SU-DHL-6 (cell line): ENCODE data around the gene CD300H.
"Not testable (repeated sequence)": the region's sequence is repeated elsewhere in the genome, so short reads cannot be mapped to it uniquely, and the experiment has no call there.

Experiments used
- H2AFZ ChIP-seq: fragments of 200-600 bp; sonication (generic); 2 replicates; pipeline ENCODE4 v1.6.1; 2014; ENCODE audit warnings: low read depth, mild to moderate bottlenecking, moderate library complexity, mixed read lengths, antibody characterized with exemption, low read length; ENCODE audit not compliant: severe bottlenecking
- H3F3A ChIP-seq: fragments of 200-600 bp; shearing (Covaris generic); 2 replicates; pipeline ENCODE4 v1.6.0; 2016; ENCODE audit warnings: antibody characterized with exemption, mild to moderate bottlenecking; ENCODE audit not compliant: insufficient read depth
- H3K27ac ChIP-seq: fragments of 200-600 bp; sonication (generic); 2 replicates; pipeline ENCODE4 v1.5.1; 2016; ENCODE audit warnings: low read depth, mild to moderate bottlenecking, low read length, moderate library complexity, mixed read lengths
- H3K27me3 ChIP-seq: fragments of 200-600 bp; sonication (generic), shearing (Covaris generic); 2 replicates; pipeline ENCODE4 v1.6.0; 2014; ENCODE audit warnings: mild to moderate bottlenecking, low read length
- H3K36me3 ChIP-seq: fragments of 200-600 bp; sonication (generic); 2 replicates; pipeline ENCODE4 v1.6.1; 2014; ENCODE audit warnings: mild to moderate bottlenecking, low read length, mixed read lengths
- H3K4me2 ChIP-seq: fragments of 300-600, 200-600 bp; shearing (Covaris generic), sonication (generic); 2 replicates; pipeline ENCODE4 v1.6.0; 2014; ENCODE audit warnings: low read length, low read depth, mild to moderate bottlenecking; ENCODE audit not compliant: poor library complexity, severe bottlenecking
- H3K4me3 ChIP-seq: fragments of 200-600 bp; sonication (generic); 2 replicates; pipeline ENCODE4 v1.5.1; 2014; ENCODE audit warnings: antibody characterized with exemption, low read length, mild to moderate bottlenecking, mixed read lengths; ENCODE audit not compliant: insufficient read depth, poor library complexity, severe bottlenecking
- H3K79me2 ChIP-seq: fragments of 200-600 bp; sonication (generic); 2 replicates; pipeline ENCODE4 v1.6.1; 2014; ENCODE audit warnings: mild to moderate bottlenecking, low read length, moderate library complexity; ENCODE audit not compliant: insufficient read depth
- H3K9ac ChIP-seq: fragments of 200-600 bp; sonication (generic); 2 replicates; pipeline ENCODE4 v1.7.0; 2014; ENCODE audit warnings: mild to moderate bottlenecking, low read length
- H3K9me2 ChIP-seq: fragments of 200-600 bp; sonication (generic); replicated peaks from 2 replicates; pipeline ENCODE4 v1.6.1; 2014; ENCODE audit warnings: low read length; ENCODE audit not compliant: insufficient read depth
- H3K9me3 ChIP-seq: fragments of 200-600 bp; sonication (generic); 2 replicates; pipeline ENCODE4 v1.6.1; 2014; ENCODE audit warnings: low read length, mixed read lengths; ENCODE audit not compliant: insufficient read depth
- H4K20me1 ChIP-seq: fragments of 200-600 bp; sonication (generic); 2 replicates; pipeline ENCODE4 v1.6.1; 2014; ENCODE audit warnings: low read depth, mild to moderate bottlenecking, antibody characterized with exemption, low read length, moderate library complexity, mixed read lengths
- CTCF ChIP-seq: fragments of 200-600 bp; sonication (generic); IDR thresholded peaks from one replicate; pipeline ENCODE4 v1.5.1; 2017; ENCODE audit warnings: antibody characterized with exemption, mild to moderate bottlenecking, low read length, moderate library complexity; ENCODE audit not compliant: insufficient read depth, poor library complexity, severe bottlenecking
- EZH2phosphoT487 ChIP-seq: fragments of 200-600 bp; sonication (generic), shearing (Covaris generic); conservative IDR thresholded peaks from 2 replicates; pipeline ENCODE4 v1.6.1; 2018; ENCODE audit warnings: mild to moderate bottlenecking, antibody characterized with exemption, low read length, moderate library complexity, mixed read lengths

The CD300H gene

GRCh38 chr17:74561586-74561985 is 5.7 kb downstream of the CD300H start:
- Histone ChIP-seq H3K79me2 (no peaks in the 10 kb centered on the region), H3K4me2 (no peak overlapping the region), H3K27me3 (no peaks in the 10 kb centered on the region)

GRCh38 chr17:74558882-74559519 is 8.3 kb downstream of the CD300H start:
- Histone ChIP-seq H3K79me2 (no peaks in the 10 kb centered on the region), H3K4me2 (no peak overlapping the region), H2AFZ (no peak overlapping the region), H3K27me3 (no peaks in the 10 kb centered on the region), H3K27ac (no peak overlapping the region), H3K4me3 (no peak overlapping the region), H3K9me3 (no peaks in the 10 kb centered on the region), H3K9me2 (no peaks in the 10 kb centered on the region), H4K20me1 (no peaks in the 10 kb centered on the region), H3K36me3 (no peaks in the 10 kb centered on the region), H3F3A (no peaks in the 10 kb centered on the region), H3K9ac (no peak overlapping the region)
- TF ChIP-seq CTCF (no peak), EZH2phosphoT487 (no peak)

More at GRCh38 chr17:74561586-74561985, 5.7 kb downstream of the CD300H start:
- H3K9me3 ChIP-seq, result no peaks in the 10 kb centered on the region
- H3F3A ChIP-seq, result no peaks in the 10 kb centered on the region
- no peak overlapping the region for H3K4me3 ChIP-seq
- H3K27ac ChIP-seq, result no peak overlapping the region
- H2AFZ ChIP-seq, result no peak overlapping the region
- H4K20me1 ChIP-seq, result no peaks in the 10 kb centered on the region
- H3K36me3 ChIP-seq, result no peaks in the 10 kb centered on the region
- H3K9me2 ChIP-seq, result no peaks in the 10 kb centered on the region
- TF ChIP-seq CTCF, result no peak
- TF ChIP-seq EZH2phosphoT487, result no peak
- H3K9ac ChIP-seq, result no peak overlapping the region

- H3K27me3 ChIP-seq, H3K36me3 ChIP-seq, H3F3A ChIP-seq, H4K20me1 ChIP-seq, H3K4me2 ChIP-seq, H3K27ac ChIP-seq, H3K9me2 ChIP-seq, H3K9ac ChIP-seq, H3K79me2 ChIP-seq, H3K9me3 ChIP-seq, H3K4me3 ChIP-seq, H2AFZ ChIP-seq: not testable (repeated sequence)
These were observed 8.9 kb downstream of the CD300H start for GRCh38 chr17:74558402-74558801.

GRCh38 chr17:74555427-74555940 is 11.8 kb downstream of the CD300H start:
- Histone ChIP-seq H3K9me3 (no peaks in the 10 kb centered on the region), H3K27ac (no peak overlapping the region), H3K4me2 (no peak overlapping the region), H3K9me2 (no peaks in the 10 kb centered on the region), H3K79me2 (no peaks in the 10 kb centered on the region), H2AFZ (no peak overlapping the region), H3K36me3 (no peaks in the 10 kb centered on the region), H3F3A (no peaks in the 10 kb centered on the region), H4K20me1 (no peaks in the 10 kb centered on the region), H3K4me3 (no peak overlapping the region), H3K9ac (no peak overlapping the region), H3K27me3 (no peaks in the 10 kb centered on the region)
- TF ChIP-seq EZH2phosphoT487 (no peak), CTCF (no peak)
